Fibroblast of lung (primary cell): ENCODE measurements around the gene PHLDB1. TPM values are rescaled to one million over a fixed set of nuclear protein-coding genes. Genes with fewer than 3 reads are reported as not detected.

Source experiments
- DNase-seq, 2 donors: peaks; one replicate each; pipeline versions ENCODE4 v3.0.0 to v3.0.0-alpha.2; 2010; ENCODE audit warnings: low read depth in 2 of 2
- H2AFZ ChIP-seq: 2 replicates; pipeline ENCODE4 v1.5.1; 2012; ENCODE audit warnings: low read length, control low read depth, inconsistent platforms
- H3K27ac ChIP-seq: 2 replicates; pipeline ENCODE4 v1.5.1; 2011; ENCODE audit warnings: low read length, control low read depth; ENCODE audit not compliant: insufficient read depth
- H3K27me3 ChIP-seq: 2 replicates; pipeline ENCODE4 v1.5.1; 2011; ENCODE audit warnings: mild to moderate bottlenecking, low read length; ENCODE audit not compliant: control insufficient read depth, insufficient read depth
- H3K36me3 ChIP-seq: 2 replicates; pipeline ENCODE4 v1.5.1; 2011; ENCODE audit warnings: low read length; ENCODE audit not compliant: control insufficient read depth, insufficient read depth
- H3K4me1 ChIP-seq: 2 replicates; pipeline ENCODE4 v1.5.1; 2011; ENCODE audit warnings: low read length; ENCODE audit not compliant: control insufficient read depth, insufficient read depth; ENCODE audit errors: extremely low read depth
- H3K4me2 ChIP-seq: 2 replicates; pipeline ENCODE4 v1.5.1; 2011; ENCODE audit warnings: low read length, control low read depth; ENCODE audit not compliant: insufficient read depth; ENCODE audit errors: extremely low read depth
- H3K4me3 ChIP-seq, 4 experiments: fragments of 200-600 bp in 1 of 4; sonication (generic) in 1 of 4; replicated peaks in 1 of 4; 2 replicates each; pipeline ENCODE4 v1.5.1; 2011 to 2016; ENCODE audit warnings: low read length in 4 of 4, low read depth in 3 of 4, mild to moderate bottlenecking in 3 of 4, control low read depth in 2 of 4, inconsistent platforms in 1 of 4, mixed read lengths in 1 of 4; ENCODE audit not compliant: insufficient read depth in 1 of 4; ENCODE audit errors: control extremely low read depth in 1 of 4
- H3K79me2 ChIP-seq: 2 replicates; pipeline ENCODE4 v1.5.1; 2012; ENCODE audit warnings: mild to moderate bottlenecking, low read length, inconsistent platforms; ENCODE audit not compliant: control insufficient read depth, insufficient read depth
- H3K9ac ChIP-seq: 2 replicates; pipeline ENCODE4 v1.5.1; 2011; ENCODE audit warnings: mild to moderate bottlenecking, low read length, control low read depth; ENCODE audit not compliant: insufficient read depth
- H3K9me3 ChIP-seq: 2 replicates; pipeline ENCODE4 v1.5.1; 2012; ENCODE audit warnings: low read depth, low read length; ENCODE audit not compliant: control insufficient read depth, insufficient read depth
- H4K20me1 ChIP-seq: 2 replicates; pipeline ENCODE4 v1.5.1; 2011; ENCODE audit warnings: low read length; ENCODE audit not compliant: control insufficient read depth, insufficient read depth; ENCODE audit errors: extremely low read depth
- CTCF ChIP-seq, 2 donors: IDR thresholded peaks in 1 of 2; conservative IDR thresholded peaks in 1 of 2; 1 replicate in 1 of 2; 2 replicates in 1 of 2; pipeline ENCODE4 v1.5.1; 2011 to 2012; ENCODE audit warnings: low read length in 2 of 2, control low read depth in 1 of 2, inconsistent platforms in 1 of 2, low read depth in 1 of 2, mild to moderate bottlenecking in 1 of 2
- EZH2 ChIP-seq: IDR thresholded peaks from 2 replicates; pipeline ENCODE4 v1.5.1; 2012; ENCODE audit warnings: low read length, control low read depth, mild to moderate bottlenecking; ENCODE audit errors: missing control alignments
- polyA plus RNA-seq, 2 donors: library from polyadenylated mRNA; depleted of rRNA in 1 of 2; stranded (reverse) in 1 of 2; unstranded in 1 of 2; fragments of >200 nt; gene quantifications; 2 replicates each; pipeline ENCODE4 v1.2.1, GENCODE V29; 2011 to 2012; ENCODE audit warnings: missing spikeins in 1 of 2
- total RNA-seq: library from RNA; depleted of rRNA; stranded (reverse); fragments of >200 nt; gene quantifications from 2 replicates; pipeline ENCODE4 v1.2.1, GENCODE V29; 2014

PHLDB1 gene
- total and polyA plus RNA-seq, 2 donors (not counting 1 experiment from before 2014, with no cell fraction given), result 51.4 to 59.0 TPM

GRCh38 chr11:118631142-118631909 is 23.9 kb downstream of the PHLDB1 start:
- Histone ChIP-seq H3K9ac (no peak overlapping the region), H3K27me3 (no peaks in the 10 kb centered on the region), H2AFZ (no peak overlapping the region), H3K27ac (no peak overlapping the region), H3K4me3 (no peak overlapping the region), H3K79me2 (peaks cover 4% of the 10 kb centered on the region), H3K9me3 (no peaks in the 10 kb centered on the region), H4K20me1 (no peaks in the 10 kb centered on the region), H3K4me1 (peaks cover 26% of the 10 kb centered on the region), H3K4me2 (no peak overlapping the region), H3K36me3 (peaks cover 54% of the 10 kb centered on the region)
- TF ChIP-seq CTCF (conservative IDR thresholded peaks at IDR 0.05 in 1 of 2, IDR thresholded peaks at IDR 0.05 in 1 of 2; ENCODE audit: low read depth in 1 of 2, low read length in 2 of 2), result no peak
- no peak for TF ChIP-seq EZH2
- DNase-seq, result no peak

- Histone ChIP-seq H3K27me3 (no peaks in the 10 kb centered on the region), H3K27ac (no peak overlapping the region), H4K20me1 (no peaks in the 10 kb centered on the region), H2AFZ (no peak overlapping the region), H3K4me3 (no peak overlapping the region), H3K9ac (no peak overlapping the region), H3K4me2 (no peak overlapping the region), H3K36me3 (peaks cover 50% of the 10 kb centered on the region), H3K9me3 (no peaks in the 10 kb centered on the region), H3K79me2 (peaks cover 4% of the 10 kb centered on the region), H3K4me1 (peaks cover 35% of the 10 kb centered on the region)
- TF ChIP-seq CTCF (conservative IDR thresholded peaks at IDR 0.05 in 1 of 2, IDR thresholded peaks at IDR 0.05 in 1 of 2; ENCODE audit: low read depth in 1 of 2, low read length in 2 of 2) (no peak), EZH2 (no peak)
- no peak for DNase-seq
Observed at GRCh38 chr11:118632577-118633318, 25.3 kb downstream of the PHLDB1 start.

- H3K4me3 ChIP-seq, result no peak overlapping the region
- no peaks in the 10 kb centered on the region for H3K9me3 ChIP-seq
- H3K27me3 ChIP-seq, result no peaks in the 10 kb centered on the region
- DNase-seq, result no peak
- no peaks in the 10 kb centered on the region for H4K20me1 ChIP-seq
- peak overlapping the region; percentile 63 for H3K27ac ChIP-seq
- TF ChIP-seq EZH2 (no peak), CTCF (conservative IDR thresholded peaks at IDR 0.05 in 1 of 2, IDR thresholded peaks at IDR 0.05 in 1 of 2; ENCODE audit: low read depth in 1 of 2, low read length in 2 of 2) (no peak)
- H3K4me1 ChIP-seq, result peaks cover 35% of the 10 kb centered on the region
- H3K79me2 ChIP-seq, result peaks cover 4% of the 10 kb centered on the region
- no peak overlapping the region for H3K9ac ChIP-seq
- H3K36me3 ChIP-seq, result peaks cover 45% of the 10 kb centered on the region
- no peak overlapping the region for H2AFZ ChIP-seq
- H3K4me2 ChIP-seq, result no peak overlapping the region
Observed at GRCh38 chr11:118633319-118633690, 25.9 kb downstream of the PHLDB1 start.
